Activated naive CD4-positive, alpha-beta T cell treated with anti-CD3 and anti-CD28 coated beads, Interleukin-2, amount 50 U/mL, for 72 hours (primary cell): ENCODE measurements around the gene BAK1. TPM values are rescaled to one million over a fixed set of nuclear protein-coding genes. Genes with fewer than 3 reads are reported as not detected.

Experiments
- ATAC-seq, 2 donors: fragments of 150-1000 bp; cut with Tn5 transposase; 2 replicates each; pipeline ENCODE4 v1.10.0; 2021; ENCODE audit warnings: mild to moderate bottlenecking in 2 of 2, moderate library complexity in 2 of 2
- DNase-seq, 2 donors: peaks; one replicate each; pipeline ENCODE4 v3.0.0; 2021 to 2022; ENCODE audit warnings: low spot score in 2 of 2
- H3K27ac Mint-ChIP-seq, 2 donors: one replicate each; pipeline ENCODE4 v1.8.0; 2022; ENCODE audit warnings: mild to moderate bottlenecking in 2 of 2, mixed read lengths in 2 of 2
- H3K36me3 Mint-ChIP-seq, 2 donors: one replicate each; pipeline ENCODE4 v1.8.0; 2022; ENCODE audit warnings: mixed read lengths in 2 of 2
- H3K9me3 Mint-ChIP-seq, 2 donors: one replicate each; pipeline ENCODE4 v1.8.0; 2022; ENCODE audit warnings: mixed read lengths in 2 of 2
- total RNA-seq, 2 donors: library from RNA; stranded (reverse); gene quantifications; one replicate each; pipeline ENCODE4 v1.2.3, GENCODE V29; 2022

BAK1 gene
- total RNA-seq = 10 to 100 TPM; 43.8 to 57.0 TPM

DNA sequence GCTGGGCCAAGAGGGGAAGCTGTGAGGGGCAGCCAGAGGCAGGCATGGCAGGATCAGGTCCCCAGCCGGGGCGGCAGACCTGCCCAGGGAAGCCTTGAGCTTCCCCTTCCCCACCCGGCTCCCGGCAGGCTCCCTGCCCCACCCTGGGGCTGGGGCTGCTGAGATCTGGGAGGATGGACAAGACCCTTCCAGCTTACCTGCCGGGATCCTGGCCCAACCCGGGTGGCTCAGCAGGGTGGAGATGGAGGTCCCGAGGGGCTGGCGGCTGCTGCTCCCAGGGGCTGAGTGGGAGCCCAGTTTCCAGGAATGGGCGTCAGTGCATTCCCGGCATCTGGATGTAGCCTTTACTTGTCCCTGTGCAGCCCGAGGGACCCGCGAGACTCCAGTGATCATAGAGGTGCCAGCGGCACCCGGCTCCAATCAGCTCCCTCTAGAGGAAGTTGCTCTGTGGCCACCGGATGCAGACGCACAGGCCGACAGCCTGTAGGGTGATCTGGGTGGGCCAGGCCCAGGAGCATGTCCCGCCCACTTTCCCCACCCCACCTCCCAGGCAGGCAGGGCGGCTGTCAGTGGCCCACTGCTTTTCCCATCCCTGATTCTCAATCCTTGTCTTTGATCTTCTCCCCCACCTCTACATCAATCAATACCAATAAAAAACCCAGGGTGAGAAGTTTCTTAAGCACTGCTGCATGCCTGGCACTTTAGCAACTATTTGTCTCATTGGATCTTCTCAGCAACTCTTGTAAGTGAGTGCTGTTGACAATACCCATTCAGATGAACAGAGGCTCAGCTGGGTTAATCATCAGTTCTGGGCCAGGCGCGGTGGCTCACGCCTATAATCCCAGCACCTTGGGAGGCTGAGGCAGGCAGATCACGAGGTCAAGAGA, at the start of gene BAK1:
BAK1 (minus strand) TSS at position 449 of the 887 bp plus-strand sequence. CDS start 2,672 bp downstream, outside the sequence.
- H3K9me3 Mint-ChIP-seq = no peaks in the 10 kb centered on the region
- peak; percentile 80 to 84 for DNase-seq
- peak within 1 kb of the TSS; percentile 93 to 97 for H3K27ac Mint-ChIP-seq
- ATAC-seq = peak; percentile 94 to 97
- peaks cover 26 to 32% of the 10 kb centered on the region in 2 donors for H3K36me3 Mint-ChIP-seq

DNA sequence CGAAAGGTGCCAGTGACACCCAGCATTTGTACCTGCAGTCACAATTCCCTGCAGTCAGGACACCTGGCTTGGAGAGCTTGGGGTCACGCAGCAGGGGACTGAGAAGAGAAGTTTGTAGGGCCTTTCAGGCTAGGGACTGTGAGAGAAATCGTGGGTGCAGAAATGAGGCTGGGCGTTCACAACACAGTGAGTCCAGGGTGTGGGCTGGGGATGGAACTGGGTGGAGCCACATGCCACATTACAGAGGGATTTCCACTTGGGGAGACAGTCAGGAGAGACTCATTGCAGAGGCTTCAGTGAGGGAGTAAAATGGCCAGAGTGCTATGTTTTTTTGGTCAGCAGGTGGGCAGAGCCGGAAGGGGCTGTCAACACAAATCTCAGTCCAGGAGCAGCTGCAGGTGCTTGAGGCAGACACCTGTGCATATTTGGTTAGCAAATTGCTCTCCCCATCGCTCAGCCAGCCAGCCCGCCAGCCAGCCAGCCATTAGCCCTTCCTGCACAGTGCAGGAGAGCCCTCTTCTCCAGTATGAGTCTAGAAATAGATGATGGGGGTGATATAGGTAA, 48.4 kb upstream of the BAK1 start:
- no peak overlapping the region for H3K27ac Mint-ChIP-seq
- H3K9me3 Mint-ChIP-seq = peaks cover 0 to 3% of the 10 kb centered on the region in 2 donors
- ATAC-seq (no peak), DNase-seq (no peak)
- peaks cover 7 to 18% of the 10 kb centered on the region in 2 donors for H3K36me3 Mint-ChIP-seq

GRCh38 chr6:33627876-33628275, 47.8 kb upstream of the BAK1 start:
- ATAC-seq (no peak), DNase-seq (no peak)
- peaks cover 0 to 3% of the 10 kb centered on the region in 2 donors for H3K9me3 Mint-ChIP-seq
- no peak overlapping the region for H3K27ac Mint-ChIP-seq
- peaks cover 7 to 20% of the 10 kb centered on the region in 2 donors for H3K36me3 Mint-ChIP-seq

DNA sequence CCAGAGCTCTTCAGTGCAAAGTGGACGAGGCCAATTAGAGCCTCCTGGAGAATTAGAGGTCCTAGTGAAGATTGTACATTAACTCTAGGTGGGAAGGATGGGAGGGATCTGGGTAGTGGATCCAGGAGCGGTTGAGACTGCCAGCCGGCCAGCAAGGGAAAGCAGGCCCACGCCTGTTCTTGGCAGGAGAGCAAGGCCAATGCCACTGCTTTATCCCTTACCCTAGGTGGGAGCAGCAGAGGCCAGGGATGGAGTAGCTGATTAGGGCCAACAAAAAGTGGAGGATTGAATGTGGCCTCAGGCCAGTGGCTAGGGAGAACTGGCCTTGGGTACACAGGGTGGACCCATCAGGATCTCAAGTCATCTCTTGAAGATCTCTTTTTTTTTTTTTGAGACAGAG, 44.8 kb upstream of the BAK1 start:
- no peak for DNase-seq
- H3K9me3 Mint-ChIP-seq = no peaks in the 10 kb centered on the region
- peak overlapping the region; percentile 58 to 78 for H3K27ac Mint-ChIP-seq
- no peak for ATAC-seq
- peaks cover 12 to 19% of the 10 kb centered on the region in 2 donors for H3K36me3 Mint-ChIP-seq

- no peak for ATAC-seq
- Mint-ChIP-seq H3K9me3 (no peaks in the 10 kb centered on the region), H3K36me3 (peaks cover 12 to 19% of the 10 kb centered on the region in 2 donors)
Observed at GRCh38 chr6:33623895-33624381, 43.9 kb upstream of the BAK1 start.

GRCh38 chr6:33622456-33623431, 42.7 kb upstream of the BAK1 start:
- Mint-ChIP-seq H3K27ac (peak overlapping the region; percentile 81 to 93), H3K36me3 (peaks cover 12 to 19% of the 10 kb centered on the region in 2 donors), H3K9me3 (no peaks in the 10 kb centered on the region)
- DNase-seq (no peak), ATAC-seq (peak in 1 of 2 donors; percentile 38)

More at GRCh38 chr6:33623895-33624381, 43.9 kb upstream of the BAK1 start:
- no peak for DNase-seq
- peak overlapping the region in 1 of 2 donors; percentile 57 for H3K27ac Mint-ChIP-seq

- Mint-ChIP-seq H3K27ac (peak overlapping the region; percentile 81 to 93), H3K36me3 (peaks cover 12 to 19% of the 10 kb centered on the region in 2 donors), H3K9me3 (no peaks in the 10 kb centered on the region)
- DNase-seq (peak in 1 of 2 donors; percentile 35), ATAC-seq (peak; percentile 35 to 36)
Observed at GRCh38 chr6:33621711-33622388, 41.8 kb upstream of the BAK1 start.

DNA sequence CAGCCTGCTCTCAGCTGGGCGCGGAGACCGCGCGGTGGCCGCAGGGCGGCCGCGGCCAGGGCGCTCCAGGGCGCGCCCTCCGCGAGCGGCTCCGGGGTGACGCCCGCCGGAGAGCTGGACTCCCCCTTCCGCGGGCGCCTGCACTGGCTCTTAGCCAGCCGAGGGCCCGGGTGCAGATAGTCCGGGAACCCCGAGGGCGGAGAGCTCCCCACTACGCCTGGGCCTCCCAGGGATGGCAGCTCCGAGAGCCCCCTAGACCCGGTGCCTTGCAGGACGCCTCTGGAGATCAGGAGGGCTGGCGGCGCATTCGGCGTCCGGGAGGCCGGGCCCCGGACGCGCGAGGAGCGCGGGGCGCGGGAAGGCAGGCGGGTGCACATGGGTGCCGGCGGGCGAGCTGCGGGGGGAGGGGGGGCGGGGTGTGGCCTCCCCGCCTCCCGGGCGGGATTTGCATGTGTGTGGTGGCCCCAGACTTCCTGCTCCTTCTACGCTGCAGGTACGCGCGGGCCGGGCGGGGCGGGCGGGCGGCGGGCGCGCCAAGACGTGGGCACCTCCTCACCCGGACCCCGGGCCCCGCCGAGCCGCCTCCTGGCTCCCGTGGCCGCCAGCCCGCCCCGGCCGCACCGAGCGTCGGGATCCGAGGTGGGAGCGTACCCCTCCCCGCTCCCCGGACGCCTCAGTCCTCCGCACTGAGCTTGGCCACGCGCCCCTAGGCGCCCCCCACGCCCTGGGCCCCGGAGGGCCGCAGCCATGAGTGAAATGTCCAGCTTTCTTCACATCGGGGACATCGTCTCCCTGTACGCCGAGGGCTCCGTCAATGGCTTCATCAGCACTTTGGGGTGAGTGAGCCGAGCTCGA, 41.0 kb upstream of the BAK1 start, which contains the start of gene ITPR3:
ITPR3 (plus strand) TSS at position 467 of the 855 bp plus-strand sequence; CDS start at position 748, 281 bp downstream.
- peak within 1 kb of the TSS; percentile 81 to 93 for H3K27ac Mint-ChIP-seq

DNA sequence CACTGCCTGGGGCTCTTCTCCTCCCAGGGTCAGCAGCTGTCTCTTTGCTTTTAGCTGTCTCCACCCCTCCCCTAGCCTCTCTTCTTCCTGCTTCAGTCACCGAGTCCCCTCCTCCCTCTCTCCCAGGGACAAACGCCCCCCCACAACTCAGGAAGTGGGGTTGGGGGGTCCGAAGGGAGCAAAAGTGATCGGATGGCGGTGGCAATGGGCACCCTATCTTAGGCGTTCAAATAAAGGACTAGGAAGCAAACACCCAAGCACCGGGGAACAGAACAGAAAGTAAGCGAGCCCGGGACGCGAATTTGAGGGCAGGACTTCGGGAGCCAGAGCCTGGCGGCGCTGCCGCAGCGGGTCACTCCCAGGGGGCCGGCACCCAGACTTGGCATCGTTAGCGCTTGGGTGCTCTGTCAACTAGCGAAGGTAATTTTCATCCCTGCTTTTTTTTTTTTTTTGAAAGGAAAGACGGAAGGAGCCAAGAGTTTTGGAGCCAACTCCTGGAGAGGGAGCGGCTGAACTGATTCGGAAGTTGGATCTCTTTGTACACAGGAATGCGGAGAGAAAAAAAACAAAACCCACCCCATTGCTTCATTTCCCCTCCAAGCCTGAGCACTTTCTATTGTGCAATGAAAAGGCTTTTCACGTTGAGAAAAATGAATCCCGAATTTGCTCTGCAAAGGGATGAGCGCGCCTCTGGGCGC, 40.2 kb upstream of the BAK1 start:
- ATAC-seq (no peak), DNase-seq (peak in 1 of 2 donors; percentile 47)
- peak overlapping the region; percentile 76 to 92 for H3K27ac Mint-ChIP-seq
- peaks cover 12 to 19% of the 10 kb centered on the region in 2 donors for H3K36me3 Mint-ChIP-seq
- H3K9me3 Mint-ChIP-seq = no peaks in the 10 kb centered on the region

More for the DNA sequence above, 41.0 kb upstream of the BAK1 start, which contains the start of gene ITPR3:
- ATAC-seq (peak; percentile 85 to 93), DNase-seq (peak; percentile 68 to 79)
- Mint-ChIP-seq H3K36me3 (peaks cover 12 to 19% of the 10 kb centered on the region in 2 donors), H3K9me3 (no peaks in the 10 kb centered on the region)

- H3K27ac Mint-ChIP-seq = peak overlapping the region in 1 of 2 donors; percentile 76
- DNase-seq = no peak
- no peak for ATAC-seq
- peaks cover 12 to 19% of the 10 kb centered on the region in 2 donors for H3K36me3 Mint-ChIP-seq
- no peaks in the 10 kb centered on the region for H3K9me3 Mint-ChIP-seq
Observed at GRCh38 chr6:33619166-33619840, 39.2 kb upstream of the BAK1 start.

GRCh38 chr6:33616913-33617312, 36.8 kb upstream of the BAK1 start:
- peaks cover 0 to 5% of the 10 kb centered on the region in 2 donors for H3K36me3 Mint-ChIP-seq
- no peaks in the 10 kb centered on the region for H3K9me3 Mint-ChIP-seq
- DNase-seq = no peak
- no peak for ATAC-seq
- H3K27ac Mint-ChIP-seq = no peak overlapping the region

DNA sequence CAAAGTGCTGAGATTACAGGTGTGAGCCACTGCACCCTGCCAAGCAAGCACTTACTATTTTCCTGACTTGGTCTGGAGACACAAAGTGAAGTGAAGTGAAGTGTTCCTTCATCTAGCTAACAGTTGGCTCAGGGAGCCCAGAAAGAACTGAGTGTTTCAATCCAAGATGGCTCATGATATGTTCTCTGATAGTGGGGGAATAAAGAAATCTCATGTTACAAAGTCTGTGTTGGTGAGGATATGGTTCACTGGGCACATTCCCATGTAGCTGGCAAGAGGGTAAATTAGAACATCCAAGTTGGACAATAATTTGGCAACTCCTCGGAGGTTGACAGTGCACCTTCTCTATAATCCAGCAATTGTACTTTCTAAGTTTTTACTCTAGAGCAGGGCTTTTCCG, 36.0 kb upstream of the BAK1 start:
- no peak for ATAC-seq
- H3K36me3 Mint-ChIP-seq = peaks cover 0 to 5% of the 10 kb centered on the region in 2 donors
- H3K27ac Mint-ChIP-seq = no peak overlapping the region

DNA sequence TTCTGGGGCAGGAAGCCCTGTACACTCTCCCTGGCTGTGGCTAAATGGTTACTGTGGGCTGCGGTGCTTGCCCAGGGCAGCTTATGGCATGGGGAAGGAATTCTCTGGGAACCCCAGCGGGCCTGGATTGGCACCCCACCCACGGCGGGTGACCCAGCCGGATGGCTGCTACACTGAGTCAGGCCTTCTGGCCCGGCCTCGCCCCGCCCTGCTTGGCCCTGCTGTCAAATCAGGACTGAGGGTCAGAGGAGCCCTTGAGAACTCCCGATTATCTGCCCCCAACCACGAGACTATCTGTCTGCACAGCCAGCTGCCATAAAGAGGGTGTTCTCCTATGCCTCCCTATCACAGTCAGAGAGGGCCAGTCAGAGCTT, 33.7 kb upstream of the BAK1 start:
- ATAC-seq (no peak), DNase-seq (no peak)
- Mint-ChIP-seq H3K27ac (no peak overlapping the region), H3K9me3 (no peaks in the 10 kb centered on the region), H3K36me3 (no peaks in the 10 kb centered on the region)

More for the DNA sequence above, 36.0 kb upstream of the BAK1 start:
- H3K9me3 Mint-ChIP-seq = no peaks in the 10 kb centered on the region
- DNase-seq = no peak
